ENCODE data around the gene PNPT1. TPM values are rescaled to one million over a fixed set of nuclear protein-coding genes. Genes with fewer than 3 reads are reported as not detected.

The PNPT1 gene
- polyA plus RNA-seq, 2 of the 4 experiments (the other 2 are of a cell fraction), result 49.6 to 65.9 TPM

- no peak overlapping the region for H3K27ac ChIP-seq
- FAIRE-seq (no peak), ATAC-seq (no peak), DNase-seq (ENCODE audit: low read depth in 1 of 2, low spot score in 1 of 2) (no peak)
- peak; percentile 33 for TF ChIP-seq MAFK (IDR thresholded peaks at IDR 0.05; ENCODE audit: partially characterized antibody)
- TF ChIP-seq CHD4 (IDR thresholded peaks at IDR 0.05; ENCODE audit: borderline replicate concordance), result no peak
- H3K4me1 ChIP-seq, result no peaks in the 10 kb centered on the region
- POLR2A ChIA-PET, result no interaction called here
- CTCF ChIA-PET, result interaction anchor here (0.6 to 5.3 kb wide), 6 partner anchors 10 to 447 kb away, joined by 3 to 36 read pairs (median 4); no protein-coding TSS in a partner anchor
- no peak overlapping the region for H3K4me3 ChIP-seq
- no peak overlapping the region for H3K4me2 ChIP-seq
- no peaks in the 10 kb centered on the region for H3K9me3 ChIP-seq
- 3% methylated on average over 1 of the region's 1 CpG for WGBS (ENCODE audit: missing lambda C conversion rate)
These were observed 39.7 kb upstream of the PNPT1 start for GRCh38 chr2:55733335-55733734.

- DNase-seq (ENCODE audit: low read depth in 1 of 2, low spot score in 1 of 2) (no peak), FAIRE-seq (no peak), ATAC-seq (no peak)
- WGBS (ENCODE audit: missing lambda C conversion rate), result 73% methylated on average over 4 of the region's 4 CpGs
- H3K9me3 ChIP-seq, result no peaks in the 10 kb centered on the region
- TF ChIP-seq SREBF2 (IDR thresholded peaks at IDR 0.05) (no peak), HDAC2 (IDR thresholded peaks at IDR 0.05) (no peak), ZFP36 (IDR thresholded peaks at IDR 0.05; ENCODE audit: borderline replicate concordance, partially characterized antibody) (no peak), CEBPB (IDR thresholded peaks at IDR 0.05) (no peak), BHLHE40 (IDR thresholded peaks at IDR 0.05; ENCODE audit: low read depth, low read length) (no peak), HOXB13 (CRISPR knock-in tag; IDR thresholded peaks at IDR 0.05; ENCODE audit: low read depth) (no peak), USF2 (IDR thresholded peaks at IDR 0.05) (no peak), EHMT2 (IDR thresholded peaks at IDR 0.05; ENCODE audit: low read depth) (no peak), FOSL2 (IDR thresholded peaks at IDR 0.05) (no peak), FOSL2 (CRISPR knock-in tag; IDR thresholded peaks at IDR 0.05) (no peak), JUN (IDR thresholded peaks at IDR 0.05) (no peak), RFX5 (IDR thresholded peaks at IDR 0.05) (no peak), ESRRA (IDR thresholded peaks at IDR 0.05; ENCODE audit: borderline replicate concordance, low read length) (no peak), CHD2 (IDR thresholded peaks at IDR 0.05; ENCODE audit: low read length, partially characterized antibody) (no peak), CBX2 (IDR thresholded peaks at IDR 0.05; ENCODE audit: borderline replicate concordance, low read depth) (no peak), RNF2 (IDR thresholded peaks at IDR 0.05; ENCODE audit: borderline replicate concordance, low read depth) (no peak), HOXB5 (CRISPR knock-in tag; IDR thresholded peaks at IDR 0.05) (no peak), GATA3 (IDR thresholded peaks at IDR 0.05; ENCODE audit: borderline replicate concordance) (no peak), KDM5A (IDR thresholded peaks at IDR 0.05) (no peak), FOXS1 (CRISPR knock-in tag; IDR thresholded peaks at IDR 0.05) (no peak), MAX (IDR thresholded peaks at IDR 0.05) (no peak)
- no peaks in the 10 kb centered on the region for H3K4me1 ChIP-seq
- CTCF ChIA-PET, result interaction anchor here (0.6 to 5.3 kb wide), 4 partner anchors 9 to 448 kb away, joined by 3 to 36 read pairs (median 4); no protein-coding TSS in a partner anchor
- no peak overlapping the region for H3K27ac ChIP-seq
- POLR2A ChIA-PET, result no interaction called here
- H3K4me3 ChIP-seq, result no peak overlapping the region
- H3K4me2 ChIP-seq, result no peak overlapping the region
These were observed 39.2 kb upstream of the PNPT1 start for GRCh38 chr2:55732854-55733253.

GRCh38 chr2:55729136-55729685, 35.6 kb upstream of the PNPT1 start:
- H3K9me3 ChIP-seq, result no peaks in the 10 kb centered on the region
- FAIRE-seq (peak; percentile 70), DNase-seq (ENCODE audit: low read depth in 1 of 2, low spot score in 1 of 2) (no peak), ATAC-seq (no peak)
- H3K4me2 ChIP-seq, result no peak overlapping the region
- POLR2A ChIA-PET, result no interaction called here
- no peaks in the 10 kb centered on the region for H3K4me1 ChIP-seq
- H3K4me3 ChIP-seq, result no peak overlapping the region
- 9% methylated on average over 1 of the region's 1 CpG for WGBS (ENCODE audit: missing lambda C conversion rate)
- CTCF ChIA-PET, result interaction anchor here (0.9 to 1.3 kb wide), 4 partner anchors 11 to 232 kb away, joined by 3 to 11 read pairs (median 5); no protein-coding TSS in a partner anchor
- no peak overlapping the region for H3K27ac ChIP-seq
- TF ChIP-seq RNF2 (IDR thresholded peaks at IDR 0.05; ENCODE audit: borderline replicate concordance, low read depth), result no peak
- TF ChIP-seq MAZ (IDR thresholded peaks at IDR 0.05; ENCODE audit: borderline replicate concordance, low read depth, low read length), result no peak
- TF ChIP-seq CTCF (IDR thresholded peaks at IDR 0.05), result no peak
- TF ChIP-seq BCL3 (IDR thresholded peaks at IDR 0.05), result no peak
- TF ChIP-seq ESRRA (IDR thresholded peaks at IDR 0.05; ENCODE audit: borderline replicate concordance, low read length), result no peak
- no peak for TF ChIP-seq NPAS2 (CRISPR knock-in tag; IDR thresholded peaks at IDR 0.05; ENCODE audit: borderline replicate concordance)

Data from A549 (cell line).